ENCODE results near the gene PHF24. TPM values are rescaled to one million over a fixed set of nuclear protein-coding genes. Genes with fewer than 3 reads are reported as not detected.

Gene PHF24
- total RNA-seq, 1 experiment from 2014 or later, result not detected

- no peaks in the 10 kb centered on the region for H3K27me3 ChIP-seq (replicated peaks; ENCODE audit: control insufficient read depth, insufficient read depth, low read length)
- TF ChIP-seq, protein P1, sequence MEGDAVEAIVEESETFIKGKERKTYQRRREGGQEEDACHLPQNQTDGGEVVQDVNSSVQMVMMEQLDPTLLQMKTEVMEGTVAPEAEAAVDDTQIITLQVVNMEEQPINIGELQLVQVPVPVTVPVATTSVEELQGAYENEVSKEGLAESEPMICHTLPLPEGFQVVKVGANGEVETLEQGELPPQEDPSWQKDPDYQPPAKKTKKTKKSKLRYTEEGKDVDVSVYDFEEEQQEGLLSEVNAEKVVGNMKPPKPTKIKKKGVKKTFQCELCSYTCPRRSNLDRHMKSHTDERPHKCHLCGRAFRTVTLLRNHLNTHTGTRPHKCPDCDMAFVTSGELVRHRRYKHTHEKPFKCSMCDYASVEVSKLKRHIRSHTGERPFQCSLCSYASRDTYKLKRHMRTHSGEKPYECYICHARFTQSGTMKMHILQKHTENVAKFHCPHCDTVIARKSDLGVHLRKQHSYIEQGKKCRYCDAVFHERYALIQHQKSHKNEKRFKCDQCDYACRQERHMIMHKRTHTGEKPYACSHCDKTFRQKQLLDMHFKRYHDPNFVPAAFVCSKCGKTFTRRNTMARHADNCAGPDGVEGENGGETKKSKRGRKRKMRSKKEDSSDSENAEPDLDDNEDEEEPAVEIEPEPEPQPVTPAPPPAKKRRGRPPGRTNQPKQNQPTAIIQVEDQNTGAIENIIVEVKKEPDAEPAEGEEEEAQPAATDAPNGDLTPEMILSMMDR (IDR thresholded peaks at IDR 0.05; ENCODE audit: insufficient read depth in 1 of 2, low read depth in 1 of 2, low read length in 1 of 2, severe bottlenecking in 1 of 2, unreplicated experiment in 1 of 2), result no peak
- H3K9me3 ChIP-seq, result no peaks in the 10 kb centered on the region
- Mint-ChIP-seq H3K9me3 (ENCODE audit: unreplicated experiment) (no peaks in the 10 kb centered on the region), H3K4me1 (ENCODE audit: low read depth, unreplicated experiment) (peaks cover 12% of the 10 kb centered on the region), H3K27me3 (ENCODE audit: insufficient read depth, unreplicated experiment) (no peaks in the 10 kb centered on the region), H3K4me3 (ENCODE audit: unreplicated experiment) (peak overlapping the region; percentile 95), H3K36me3 (ENCODE audit: insufficient read depth, unreplicated experiment) (peaks cover 9% of the 10 kb centered on the region), H3K27ac (ENCODE audit: unreplicated experiment) (peak overlapping the region; percentile 11)
- peaks cover 12% of the 10 kb centered on the region for H3K4me1 ChIP-seq
- no peak for DNase-seq
- no peaks in the 10 kb centered on the region for H3K36me3 ChIP-seq (ENCODE audit: control insufficient read depth, insufficient read depth, low read length)
- TSS peak; percentile 54 for BruUV-seq (replicated peaks)
- intact Hi-C loops (cut with micrococcal nuclease; ENCODE audit: unreplicated experiment), result no loop called here
- H3K4me3 ChIP-seq (ENCODE audit: low read depth, low read length), result no peak overlapping the region
- POLR2A ChIA-PET, result no interaction called here
- CTCF ChIA-PET, result no interaction called here
These were observed 33.0 kb downstream of the PHF24 start for GRCh38 chr9:34990908-34991606.

DNA sequence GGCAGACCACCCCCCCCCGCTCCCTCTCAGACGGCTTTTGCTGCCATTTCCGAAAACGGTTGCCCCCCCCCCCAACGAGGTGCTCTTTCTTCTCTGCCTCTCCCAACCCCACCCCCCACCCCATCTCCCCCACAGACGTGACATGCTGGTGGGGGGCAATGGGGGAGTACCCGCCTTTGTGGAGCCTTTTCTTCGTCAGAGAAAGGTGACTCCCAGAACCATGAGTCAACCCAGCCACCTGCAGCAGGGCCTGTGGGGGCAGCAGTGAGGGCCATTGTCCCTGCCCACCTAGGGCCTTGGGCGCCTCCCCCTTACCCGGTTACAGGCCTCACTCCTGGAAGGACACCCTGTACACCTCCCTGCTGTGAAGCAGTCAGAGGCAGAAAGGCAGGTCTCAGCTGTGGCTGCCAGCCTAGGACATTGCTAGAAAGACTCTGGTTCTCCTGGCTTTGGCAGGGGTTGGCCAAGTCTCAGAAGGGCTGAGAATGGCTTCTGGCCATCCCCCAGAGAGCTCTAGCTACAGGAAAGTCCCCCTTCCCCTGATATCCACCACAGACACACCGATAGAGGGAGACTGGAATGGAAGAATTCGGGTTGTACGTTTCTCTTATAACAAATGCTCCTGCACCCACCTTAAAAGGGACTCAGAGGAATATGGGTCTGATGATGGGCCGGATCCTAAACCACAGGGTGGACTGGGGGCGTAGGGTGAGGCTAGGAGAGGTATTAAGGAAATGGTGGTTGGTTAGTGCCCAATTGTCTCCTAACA, 33.7 kb downstream of the PHF24 start:
- Mint-ChIP-seq H3K4me3 (ENCODE audit: unreplicated experiment) (no peak overlapping the region), H3K4me1 (ENCODE audit: low read depth, unreplicated experiment) (peaks cover 15% of the 10 kb centered on the region), H3K36me3 (ENCODE audit: insufficient read depth, unreplicated experiment) (peaks cover 9% of the 10 kb centered on the region), H3K27ac (ENCODE audit: unreplicated experiment) (no peak overlapping the region), H3K9me3 (ENCODE audit: unreplicated experiment) (no peaks in the 10 kb centered on the region), H3K27me3 (ENCODE audit: insufficient read depth, unreplicated experiment) (no peaks in the 10 kb centered on the region)
- no peaks in the 10 kb centered on the region for H3K9me3 ChIP-seq
- no peaks in the 10 kb centered on the region for H3K27me3 ChIP-seq (replicated peaks; ENCODE audit: control insufficient read depth, insufficient read depth, low read length)
- no peaks in the 10 kb centered on the region for H3K36me3 ChIP-seq (ENCODE audit: control insufficient read depth, insufficient read depth, low read length)
- peak in 1 of 2 experiments; percentile 28 for DNase-seq
- POLR2A ChIA-PET, result no interaction called here
- TF ChIP-seq, protein P1 (IDR thresholded peaks at IDR 0.05; ENCODE audit: insufficient read depth in 1 of 2, low read depth in 1 of 2, low read length in 1 of 2, severe bottlenecking in 1 of 2, unreplicated experiment in 1 of 2), result peak in 1 of 2 experiments; percentile 5
- intact Hi-C loops (cut with micrococcal nuclease; ENCODE audit: unreplicated experiment), result no loop called here
- no TSS peak for BruUV-seq (replicated peaks)
- CTCF ChIA-PET, result no interaction called here
- no peak overlapping the region for H3K4me3 ChIP-seq (ENCODE audit: low read depth, low read length)
- peaks cover 12% of the 10 kb centered on the region for H3K4me1 ChIP-seq

GRCh38 chr9:34992376-34992951, 34.4 kb downstream of the PHF24 start:
- BruUV-seq (replicated peaks), result no TSS peak
- ChIA-PET CTCF (no interaction called here), POLR2A (no interaction called here)
- no peak overlapping the region for H3K4me3 ChIP-seq (ENCODE audit: low read depth, low read length)
- peaks cover 9% of the 10 kb centered on the region for H3K36me3 Mint-ChIP-seq (ENCODE audit: insufficient read depth, unreplicated experiment)
- peaks cover 22% of the 10 kb centered on the region for H3K4me1 Mint-ChIP-seq (ENCODE audit: low read depth, unreplicated experiment)
- intact Hi-C loops (cut with micrococcal nuclease; ENCODE audit: unreplicated experiment), result no loop called here
- H3K9me3 Mint-ChIP-seq (ENCODE audit: unreplicated experiment), result no peaks in the 10 kb centered on the region
- H3K9me3 ChIP-seq, result no peaks in the 10 kb centered on the region
- no peaks in the 10 kb centered on the region for H3K27me3 Mint-ChIP-seq (ENCODE audit: insufficient read depth, unreplicated experiment)
- no peak for DNase-seq
- TF ChIP-seq, protein P1 (IDR thresholded peaks at IDR 0.05; ENCODE audit: insufficient read depth in 1 of 2, low read depth in 1 of 2, low read length in 1 of 2, severe bottlenecking in 1 of 2, unreplicated experiment in 1 of 2), result no peak
- H3K27ac Mint-ChIP-seq (ENCODE audit: unreplicated experiment), result no peak overlapping the region
- no peaks in the 10 kb centered on the region for H3K27me3 ChIP-seq (replicated peaks; ENCODE audit: control insufficient read depth, insufficient read depth, low read length)
- H3K4me3 Mint-ChIP-seq (ENCODE audit: unreplicated experiment), result no peak overlapping the region
- H3K4me1 ChIP-seq, result peaks cover 18% of the 10 kb centered on the region
- no peaks in the 10 kb centered on the region for H3K36me3 ChIP-seq (ENCODE audit: control insufficient read depth, insufficient read depth, low read length)

All from Caco-2 (cell line).